Osteoblast (primary cell): ENCODE measurements around the gene KIF14. TPM values are rescaled to one million over a fixed set of nuclear protein-coding genes. Genes with fewer than 3 reads are reported as not detected.

Experiments
- DNase-seq: peaks from one replicate; pipeline ENCODE4 v3.0.0; 2011; ENCODE audit warnings: low spot score, mixed read lengths; ENCODE audit not compliant: insufficient read length; ENCODE audit errors: missing footprints
- H2AFZ ChIP-seq: 2 replicates; pipeline ENCODE4 v1.6.0; 2011; ENCODE audit warnings: mild to moderate bottlenecking, low read length
- H3K27ac ChIP-seq: 2 replicates; pipeline ENCODE4 v1.5.1; 2011; ENCODE audit warnings: mild to moderate bottlenecking, low read depth, low read length, moderate library complexity
- H3K27me3 ChIP-seq: 2 replicates; pipeline ENCODE4 v1.6.0; 2012; ENCODE audit warnings: mild to moderate bottlenecking, control low read depth, inconsistent platforms, low read length, moderate library complexity; ENCODE audit not compliant: insufficient read depth
- H3K36me3 ChIP-seq: 2 replicates; pipeline ENCODE4 v1.5.1; 2011; ENCODE audit warnings: mild to moderate bottlenecking, low read length, control low read depth, moderate library complexity; ENCODE audit not compliant: insufficient read depth
- H3K4me1 ChIP-seq: 2 replicates; pipeline ENCODE4 v1.5.1; 2011; ENCODE audit warnings: mild to moderate bottlenecking, low read length, control low read depth, moderate library complexity; ENCODE audit not compliant: insufficient read depth
- H3K4me2 ChIP-seq: 2 replicates; pipeline ENCODE4 v1.6.0; 2011; ENCODE audit warnings: mild to moderate bottlenecking, low read length; ENCODE audit not compliant: insufficient read depth
- H3K4me3 ChIP-seq: fragments of 200-600 bp; sonication (generic); 3 replicates; pipeline ENCODE4 v1.5.1; 2012; ENCODE audit warnings: mild to moderate bottlenecking, low read length, inconsistent platforms; ENCODE audit not compliant: insufficient read depth
- H3K79me2 ChIP-seq: 2 replicates; pipeline ENCODE4 v1.6.0; 2012; ENCODE audit warnings: mild to moderate bottlenecking, low read length, control low read depth, inconsistent platforms; ENCODE audit not compliant: insufficient read depth
- H3K9me3 ChIP-seq: 2 replicates; pipeline ENCODE4 v1.5.1; 2011; ENCODE audit warnings: low read depth, low read length, control low read depth
- H4K20me1 ChIP-seq: 2 replicates; pipeline ENCODE4 v1.6.0; 2012; ENCODE audit warnings: mild to moderate bottlenecking, low read length, control low read depth; ENCODE audit not compliant: insufficient read depth
- CTCF ChIP-seq: IDR thresholded peaks from 2 replicates; pipeline ENCODE4 v1.5.1; 2011; ENCODE audit warnings: mild to moderate bottlenecking, low read depth, low read length, moderate library complexity; ENCODE audit errors: extremely low read depth
- total RNA-seq: library from RNA; depleted of rRNA; stranded (reverse); fragments of >200 nt; gene quantifications from 2 replicates; pipeline ENCODE4 v1.2.3, GENCODE V29; 2012

The KIF14 gene
- total RNA-seq, 1 donor, result 1.8 TPM

GRCh38 chr1:200520735-200521134 lies 99.8 kb downstream of the KIF14 start:
- H2AFZ ChIP-seq, result no peak overlapping the region
- H3K27me3 ChIP-seq, result no peaks in the 10 kb centered on the region
- no peaks in the 10 kb centered on the region for H3K36me3 ChIP-seq
- no peak for DNase-seq
- H3K79me2 ChIP-seq, result no peaks in the 10 kb centered on the region
- no peak for TF ChIP-seq CTCF
- H3K4me2 ChIP-seq, result no peak overlapping the region
- no peaks in the 10 kb centered on the region for H3K9me3 ChIP-seq
- H4K20me1 ChIP-seq, result no peaks in the 10 kb centered on the region
- no peaks in the 10 kb centered on the region for H3K4me1 ChIP-seq
- no peak overlapping the region for H3K27ac ChIP-seq
- no peak overlapping the region for H3K4me3 ChIP-seq

- H3K27ac ChIP-seq, result no peak overlapping the region
- no peak for DNase-seq
Observed at GRCh38 chr1:200518524-200518923, 102.0 kb downstream of the KIF14 start.

GRCh38 chr1:200512191-200512590 lies 108.4 kb downstream of the KIF14 start:
- no peaks in the 10 kb centered on the region for H4K20me1 ChIP-seq
- no peaks in the 10 kb centered on the region for H3K36me3 ChIP-seq
- H3K9me3 ChIP-seq, result no peaks in the 10 kb centered on the region
- H3K4me3 ChIP-seq, result no peak overlapping the region
- peak overlapping the region; percentile 70 for H2AFZ ChIP-seq
- DNase-seq, result no peak
- peaks cover 6% of the 10 kb centered on the region for H3K4me1 ChIP-seq
- peak overlapping the region; percentile 45 for H3K27ac ChIP-seq
- peak overlapping the region; percentile 69 for H3K4me2 ChIP-seq
- H3K79me2 ChIP-seq, result no peaks in the 10 kb centered on the region
- TF ChIP-seq CTCF, result no peak
- H3K27me3 ChIP-seq, result no peaks in the 10 kb centered on the region

More at GRCh38 chr1:200518524-200518923, 102.0 kb downstream of the KIF14 start:
- Histone ChIP-seq H3K4me2 (no peak overlapping the region), H3K4me1 (no peaks in the 10 kb centered on the region), H4K20me1 (no peaks in the 10 kb centered on the region), H3K79me2 (no peaks in the 10 kb centered on the region), H3K4me3 (no peak overlapping the region), H3K36me3 (no peaks in the 10 kb centered on the region), H3K9me3 (no peaks in the 10 kb centered on the region), H2AFZ (no peak overlapping the region), H3K27me3 (no peaks in the 10 kb centered on the region)
- TF ChIP-seq CTCF, result no peak

GRCh38 chr1:200510228-200510623 lies 110.3 kb downstream of the KIF14 start:
- Histone ChIP-seq H3K79me2 (no peaks in the 10 kb centered on the region), H3K9me3 (no peaks in the 10 kb centered on the region), H2AFZ (no peak overlapping the region), H3K4me2 (peak overlapping the region; percentile 53), H4K20me1 (no peaks in the 10 kb centered on the region), H3K27ac (no peak overlapping the region), H3K4me3 (no peak overlapping the region), H3K4me1 (peaks cover 6% of the 10 kb centered on the region), H3K36me3 (no peaks in the 10 kb centered on the region), H3K27me3 (peaks cover 4% of the 10 kb centered on the region)
- peak; percentile 89 for DNase-seq
- peak; percentile 95 for TF ChIP-seq CTCF
